ENCODE results near the gene DNAH11. TPM values are rescaled to one million over a fixed set of nuclear protein-coding genes. Genes with fewer than 3 reads are reported as not detected.

The DNAH11 gene
- polyA plus RNA-seq, 1 experiment, result 0.59 TPM

DNA sequence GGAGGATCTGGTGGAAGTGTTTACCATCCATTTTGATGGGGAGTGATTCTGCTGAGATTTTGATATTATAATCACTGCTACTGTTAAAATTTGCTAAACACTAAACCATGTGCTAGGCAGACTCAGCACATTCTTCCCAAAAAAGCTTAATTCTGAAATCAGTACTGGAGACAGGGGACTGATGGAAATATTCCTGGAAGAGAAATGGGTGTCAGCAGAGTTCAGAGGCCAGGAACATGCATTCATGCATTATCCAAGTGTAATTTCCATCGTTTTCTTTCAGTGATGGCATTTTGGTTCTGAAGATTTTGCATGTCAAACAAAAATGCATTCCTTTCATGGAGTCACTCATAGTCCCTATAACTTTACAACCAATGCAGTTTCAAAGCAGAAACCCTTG is 323.9 kb downstream of the DNAH11 start:
- no peak for DNase-seq (ENCODE audit: low read depth)
- no peak overlapping the region for H3K4me3 ChIP-seq (ENCODE audit: low read depth, low read length)
- POLR2A ChIA-PET, result interaction anchor here (0.5 to 0.6 kb wide), 2 partner anchors 104 to 136 kb away, joined by 3 to 6 read pairs; no protein-coding TSS in a partner anchor
- CTCF ChIA-PET, result no interaction called here
- no peaks in the 10 kb centered on the region for H3K27me3 ChIP-seq (ENCODE audit: control insufficient read depth, insufficient read depth, low read length)
- no peaks in the 10 kb centered on the region for H3K36me3 ChIP-seq (ENCODE audit: control insufficient read depth, insufficient read depth, low read length)
- TF ChIP-seq, protein P1, sequence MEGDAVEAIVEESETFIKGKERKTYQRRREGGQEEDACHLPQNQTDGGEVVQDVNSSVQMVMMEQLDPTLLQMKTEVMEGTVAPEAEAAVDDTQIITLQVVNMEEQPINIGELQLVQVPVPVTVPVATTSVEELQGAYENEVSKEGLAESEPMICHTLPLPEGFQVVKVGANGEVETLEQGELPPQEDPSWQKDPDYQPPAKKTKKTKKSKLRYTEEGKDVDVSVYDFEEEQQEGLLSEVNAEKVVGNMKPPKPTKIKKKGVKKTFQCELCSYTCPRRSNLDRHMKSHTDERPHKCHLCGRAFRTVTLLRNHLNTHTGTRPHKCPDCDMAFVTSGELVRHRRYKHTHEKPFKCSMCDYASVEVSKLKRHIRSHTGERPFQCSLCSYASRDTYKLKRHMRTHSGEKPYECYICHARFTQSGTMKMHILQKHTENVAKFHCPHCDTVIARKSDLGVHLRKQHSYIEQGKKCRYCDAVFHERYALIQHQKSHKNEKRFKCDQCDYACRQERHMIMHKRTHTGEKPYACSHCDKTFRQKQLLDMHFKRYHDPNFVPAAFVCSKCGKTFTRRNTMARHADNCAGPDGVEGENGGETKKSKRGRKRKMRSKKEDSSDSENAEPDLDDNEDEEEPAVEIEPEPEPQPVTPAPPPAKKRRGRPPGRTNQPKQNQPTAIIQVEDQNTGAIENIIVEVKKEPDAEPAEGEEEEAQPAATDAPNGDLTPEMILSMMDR (IDR thresholded peaks at IDR 0.05; ENCODE audit: insufficient read depth, low read depth, low read length), result no peak

DNA sequence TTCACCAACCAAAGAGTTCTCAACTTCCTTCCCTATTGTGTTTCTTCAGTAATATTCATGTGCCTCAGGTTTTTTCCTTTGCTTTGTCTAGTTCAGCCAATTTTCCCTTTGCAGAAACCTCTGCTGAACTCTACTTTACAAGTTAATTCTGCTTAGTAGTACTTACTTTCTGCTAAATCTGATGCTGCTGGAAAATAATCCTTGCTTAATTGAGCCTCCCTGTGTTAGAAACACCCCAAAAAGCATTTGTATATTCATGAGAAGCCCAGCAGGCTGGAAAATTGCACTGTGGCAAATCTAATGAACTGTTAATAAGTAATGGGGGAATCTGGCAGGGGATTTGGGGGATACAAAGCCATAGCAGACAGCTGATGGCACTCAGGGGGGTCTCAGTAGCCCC is 324.4 kb downstream of the DNAH11 start:
- Histone ChIP-seq H3K4me3 (ENCODE audit: low read depth, low read length) (no peak overlapping the region), H3K27me3 (ENCODE audit: control insufficient read depth, insufficient read depth, low read length) (no peaks in the 10 kb centered on the region), H3K36me3 (ENCODE audit: control insufficient read depth, insufficient read depth, low read length) (no peaks in the 10 kb centered on the region)
- ChIA-PET POLR2A (no interaction called here), CTCF (no interaction called here)
- TF ChIP-seq, protein P1 (IDR thresholded peaks at IDR 0.05; ENCODE audit: insufficient read depth, low read depth, low read length), result no peak
- DNase-seq (ENCODE audit: low read depth), result no peak

DNA sequence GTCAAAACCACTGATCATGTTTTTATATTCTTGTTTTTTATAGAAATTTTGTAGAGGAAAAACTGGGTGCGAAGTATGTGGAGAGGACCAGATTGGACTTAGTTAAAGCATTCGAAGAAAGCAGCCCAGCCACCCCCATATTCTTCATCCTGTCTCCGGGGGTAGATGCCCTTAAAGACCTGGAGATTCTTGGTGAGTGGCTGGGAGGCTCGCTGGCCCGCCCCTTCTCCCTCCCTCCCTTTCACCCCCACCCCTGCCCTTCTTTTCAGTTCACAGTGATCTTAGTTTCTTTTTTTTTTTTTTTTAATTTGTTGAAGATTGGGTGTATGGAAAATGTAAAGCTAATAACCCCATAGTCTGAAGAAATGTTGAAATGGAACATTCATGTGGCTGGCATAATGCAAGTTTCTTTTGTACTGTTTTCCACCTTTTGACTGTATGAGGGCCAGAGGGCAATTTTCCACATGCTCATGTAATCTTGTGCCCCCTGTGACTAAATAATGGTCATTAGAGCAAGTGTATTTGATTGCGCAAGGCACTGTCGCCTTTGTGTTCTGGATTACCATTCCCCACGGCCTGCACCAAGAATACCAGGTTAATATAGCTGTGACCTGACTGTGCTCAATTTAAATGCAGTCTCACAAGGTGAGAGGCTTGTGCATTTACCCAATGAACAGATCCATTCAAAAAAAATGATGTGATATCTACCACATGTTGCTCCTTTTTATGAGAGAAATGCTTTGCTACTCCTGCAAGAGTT is 325.2 kb downstream of the DNAH11 start:
- H3K4me3 ChIP-seq (ENCODE audit: low read depth, low read length), result no peak overlapping the region
- no peaks in the 10 kb centered on the region for H3K36me3 ChIP-seq (ENCODE audit: control insufficient read depth, insufficient read depth, low read length)
- TF ChIP-seq, protein P1 (IDR thresholded peaks at IDR 0.05; ENCODE audit: insufficient read depth, low read depth, low read length), result no peak
- DNase-seq (ENCODE audit: low read depth), result no peak
- ChIA-PET CTCF (interaction anchor here (0.7 kb wide), 1 partner anchor 14 kb away, joined by 3 read pairs; no protein-coding TSS in a partner anchor), POLR2A (no interaction called here)
- H3K27me3 ChIP-seq (ENCODE audit: control insufficient read depth, insufficient read depth, low read length), result no peaks in the 10 kb centered on the region

DNA sequence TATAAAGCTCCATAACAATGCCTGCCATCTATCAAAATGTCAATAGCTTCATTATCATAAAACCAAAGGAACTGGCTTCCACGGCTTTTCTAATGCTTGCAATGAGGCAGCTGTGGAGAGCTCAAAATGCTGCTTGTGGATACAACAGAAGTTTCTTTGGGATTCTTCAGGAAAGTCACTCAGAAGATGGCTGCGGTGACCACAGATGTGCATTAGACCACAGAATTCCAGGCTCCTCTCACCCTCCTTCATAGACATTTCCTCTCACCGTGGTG is 325.7 kb downstream of the DNAH11 start:
- CTCF ChIA-PET, result interaction anchor here (0.7 kb wide), 1 partner anchor 13 kb away, joined by 3 read pairs; no protein-coding TSS in a partner anchor
- Histone ChIP-seq H3K36me3 (ENCODE audit: control insufficient read depth, insufficient read depth, low read length) (no peaks in the 10 kb centered on the region), H3K4me3 (ENCODE audit: low read depth, low read length) (no peak overlapping the region), H3K27me3 (ENCODE audit: control insufficient read depth, insufficient read depth, low read length) (no peaks in the 10 kb centered on the region)
- TF ChIP-seq, protein P1 (IDR thresholded peaks at IDR 0.05; ENCODE audit: insufficient read depth, low read depth, low read length), result no peak
- no peak for DNase-seq (ENCODE audit: low read depth)
- POLR2A ChIA-PET, result no interaction called here

DNA sequence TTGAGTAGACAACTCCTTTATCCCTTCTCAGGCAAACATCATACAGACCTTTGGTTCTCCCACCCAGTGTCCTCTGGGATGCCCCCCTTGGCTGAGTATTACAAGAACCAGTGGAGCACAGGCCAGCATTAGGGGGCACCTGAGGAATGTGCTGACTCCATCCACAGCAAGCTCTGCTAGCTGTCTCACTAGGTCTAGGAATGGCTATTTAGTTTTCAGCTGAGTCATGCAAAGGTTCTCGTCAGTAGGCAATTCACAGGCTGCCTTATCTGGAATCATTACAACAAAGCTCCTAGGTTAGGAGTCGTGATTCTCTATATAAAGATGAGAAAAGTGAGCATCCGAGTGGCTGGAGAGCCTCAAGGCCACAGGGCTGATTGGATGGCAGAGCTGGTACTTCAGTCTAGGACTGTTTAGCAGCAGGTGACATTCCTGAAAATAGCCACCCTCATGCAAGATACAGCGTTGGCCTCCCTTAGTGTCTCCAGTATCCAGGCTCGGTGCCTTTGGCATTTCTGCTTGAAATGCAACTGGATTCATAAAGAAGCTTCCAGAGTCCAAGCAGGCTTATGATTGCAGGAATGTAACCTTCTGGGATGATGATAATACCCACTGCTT is 327.1 kb downstream of the DNAH11 start:
- TF ChIP-seq, protein P1 (IDR thresholded peaks at IDR 0.05; ENCODE audit: insufficient read depth, low read depth, low read length), result no peak
- ChIA-PET CTCF (interaction anchor here (0.6 kb wide), 1 partner anchor 1353 kb away, joined by 3 read pairs; no protein-coding TSS in a partner anchor), POLR2A (no interaction called here)
- Histone ChIP-seq H3K4me3 (ENCODE audit: low read depth, low read length) (no peak overlapping the region), H3K36me3 (ENCODE audit: control insufficient read depth, insufficient read depth, low read length) (no peaks in the 10 kb centered on the region), H3K27me3 (ENCODE audit: control insufficient read depth, insufficient read depth, low read length) (no peaks in the 10 kb centered on the region)
- DNase-seq (ENCODE audit: low read depth), result no peak
